HG03457 (cell line): ENCODE measurements around the gene SMYD1.

ENCODE experiments used
- ATAC-seq: cut with Tn5 transposase; IDR thresholded peaks from one replicate; pipeline ENCODE4 v1.9.1; 2021; ENCODE audit warnings: moderate number of reproducible peaks; ENCODE audit not compliant: unreplicated experiment

SMYD1 gene

GRCh38 chr2:88139203-88139702 is 71.6 kb downstream of the SMYD1 start:
- ATAC-seq: no peak

GRCh38 chr2:88139804-88140203 is 72.2 kb downstream of the SMYD1 start:
- ATAC-seq: no peak

GRCh38 chr2:88141952-88142351 is 74.3 kb downstream of the SMYD1 start:
- no peak for ATAC-seq

GRCh38 chr2:88144271-88144670 is 76.6 kb downstream of the SMYD1 start:
- ATAC-seq: no peak

- ATAC-seq: no peak
Measured at GRCh38 chr2:88144914-88145497, 77.4 kb downstream of the SMYD1 start.

GRCh38 chr2:88146590-88146989 is 79.0 kb downstream of the SMYD1 start:
- no peak for ATAC-seq

GRCh38 chr2:88147145-88147544 is 79.5 kb downstream of the SMYD1 start:
- no peak for ATAC-seq

- no peak for ATAC-seq
Measured at GRCh38 chr2:88148929-88149438, 81.4 kb downstream of the SMYD1 start.

- ATAC-seq: no peak
Measured at GRCh38 chr2:88159481-88159880, 91.9 kb downstream of the SMYD1 start.

GRCh38 chr2:88159955-88160415 is 92.4 kb downstream of the SMYD1 start:
- no peak for ATAC-seq

GRCh38 chr2:88160517-88160916 is 92.9 kb downstream of the SMYD1 start:
- ATAC-seq: no peak

GRCh38 chr2:88161446-88162244 is 94.0 kb downstream of the SMYD1 start:
- ATAC-seq: no peak
